Activated T-helper 2 cell treated with anti-CD3 and anti-CD28 coated beads, Interferon-gamma antibody, Interleukin-2, Interleukin-4, amounts not matched to agents 10 μg/mL and 5 μg/mL and 100 μg/mL, durations not matched to agents 14 hours and 24 hours and 36 hours (primary cell): ENCODE measurements around the gene TBXAS1. TPM values are rescaled to one million over a fixed set of nuclear protein-coding genes. Genes with fewer than 3 reads are reported as not detected.

ENCODE experiments used
- DNase-seq: peaks from one replicate; pipeline ENCODE4 v3.0.0; 2021; ENCODE audit warnings: low spot score
- H3K27ac Mint-ChIP-seq: one replicate; pipeline ENCODE4 v1.8.0; 2021; ENCODE audit warnings: mixed read lengths
- H3K27me3 Mint-ChIP-seq: one replicate; pipeline ENCODE4 v1.8.0; 2021; ENCODE audit warnings: low read depth, mixed read lengths
- H3K36me3 Mint-ChIP-seq: one replicate; pipeline ENCODE4 v1.8.0; 2021; ENCODE audit warnings: low read depth, mixed read lengths
- H3K4me1 Mint-ChIP-seq: one replicate; pipeline ENCODE4 v1.8.0; 2021; ENCODE audit warnings: low read depth, mixed read lengths
- H3K4me3 Mint-ChIP-seq: one replicate; pipeline ENCODE4 v1.8.0; 2021; ENCODE audit warnings: low read depth, mild to moderate bottlenecking, moderate library complexity, mixed read lengths
- H3K9me3 Mint-ChIP-seq: one replicate; pipeline ENCODE4 v1.8.0; 2021; ENCODE audit warnings: mixed read lengths
- intact Hi-C: fragments of 100-400 bp; cut with micrococcal nuclease; formaldehyde crosslinking; loops from one replicate; pipeline ENCODE4 v1.15.1; 2023
- total RNA-seq: library from RNA; stranded (reverse); gene quantifications from 2 replicates; pipeline ENCODE4 v1.2.3, GENCODE V29; 2022

Gene TBXAS1
- total RNA-seq, 1 donor from 2014 or later = 2.0 TPM

DNA sequence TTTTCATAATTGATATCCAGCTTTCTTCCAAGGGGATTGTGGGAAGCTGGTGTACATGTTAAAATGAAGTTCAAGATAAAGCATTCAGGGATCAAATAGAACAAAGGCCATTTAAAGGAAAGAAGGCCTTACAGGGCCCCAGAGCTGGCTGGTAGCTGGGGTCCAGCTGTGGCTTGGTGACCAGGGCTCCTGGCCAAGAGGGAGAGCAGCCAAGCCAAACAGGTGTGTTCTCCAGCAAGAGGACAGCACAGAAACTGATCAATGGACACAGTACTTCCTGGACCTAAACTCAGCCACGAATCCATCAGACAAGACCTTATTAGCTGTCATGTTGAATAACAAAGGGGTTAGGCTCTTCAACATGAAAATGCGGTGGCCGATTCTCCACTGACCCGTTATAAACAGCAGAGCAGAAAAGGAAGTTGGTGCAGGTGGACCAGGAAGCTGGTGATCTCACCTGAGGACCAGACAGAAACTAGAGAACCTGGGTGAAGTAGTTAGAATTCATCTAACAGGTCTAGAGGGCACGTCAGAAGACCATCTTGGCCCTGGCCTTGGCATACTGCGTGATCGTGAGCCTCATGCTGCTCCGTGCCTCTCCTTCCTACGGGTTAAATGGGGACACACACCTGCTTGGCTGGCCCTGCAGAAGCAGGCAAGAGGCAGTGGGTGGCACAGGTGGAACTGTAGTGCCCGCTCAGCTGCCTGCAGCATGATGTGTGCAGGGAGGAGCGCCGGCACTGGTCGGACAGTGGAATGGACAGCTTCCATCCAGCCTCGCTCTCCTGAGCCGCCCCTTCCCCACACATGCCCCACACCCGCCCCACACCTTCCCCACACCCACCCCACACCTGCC is 179.9 kb downstream of the TBXAS1 start:
- Mint-ChIP-seq H3K27ac (no peak overlapping the region), H3K27me3 (peaks cover 3% of the 10 kb centered on the region), H3K4me3 (no peak overlapping the region), H3K9me3 (no peaks in the 10 kb centered on the region), H3K4me1 (no peaks in the 10 kb centered on the region), H3K36me3 (no peaks in the 10 kb centered on the region)
- intact Hi-C loops = loop anchor here (10.0 kb wide), 1 partner anchor 574 kb away; no protein-coding TSS in a partner anchor
- no peak for DNase-seq

- Mint-ChIP-seq H3K27me3 (peaks cover 3% of the 10 kb centered on the region), H3K27ac (no peak overlapping the region), H3K4me3 (no peak overlapping the region), H3K36me3 (no peaks in the 10 kb centered on the region), H3K9me3 (no peaks in the 10 kb centered on the region), H3K4me1 (no peaks in the 10 kb centered on the region)
- DNase-seq = no peak
- intact Hi-C loops = loop anchor here (10.0 kb wide), 1 partner anchor 575 kb away; no protein-coding TSS in a partner anchor
Measured at GRCh38 chr7:140009735-140010134, 180.7 kb downstream of the TBXAS1 start.

DNA sequence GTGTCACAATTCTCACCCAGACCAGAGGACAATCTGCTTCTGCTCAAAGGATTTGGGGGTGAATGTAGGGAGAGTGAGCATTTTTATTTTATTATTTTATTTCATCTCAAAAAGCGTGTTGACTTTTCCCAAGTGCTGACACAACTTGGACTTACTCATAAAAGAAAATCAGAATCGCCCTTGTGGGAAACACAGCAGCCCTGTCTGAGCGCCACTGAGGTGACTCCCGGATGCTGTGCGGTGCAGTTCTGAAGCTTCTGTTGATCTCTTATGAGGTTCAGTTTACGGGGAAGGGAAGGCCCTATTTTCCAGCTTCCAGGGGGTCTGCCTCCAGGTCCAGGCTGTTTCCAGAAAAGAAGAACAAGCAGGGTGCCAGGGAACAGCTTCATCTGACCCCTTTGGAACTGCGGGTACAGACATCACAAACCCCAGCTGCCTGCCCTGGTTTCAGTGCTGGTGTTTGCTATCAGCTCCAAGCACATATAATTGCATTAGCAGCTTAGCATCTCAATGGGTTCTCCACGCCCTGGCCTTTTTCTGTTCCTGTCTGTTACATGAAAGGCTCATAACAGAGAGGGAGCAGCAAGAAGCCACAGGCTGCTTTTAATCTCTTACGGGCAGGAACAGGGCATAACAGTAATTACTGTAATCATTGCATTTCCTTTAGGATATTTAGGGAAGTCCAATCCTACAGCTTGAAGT is 181.3 kb downstream of the TBXAS1 start:
- no peak for DNase-seq
- intact Hi-C loops = no loop called here
- Mint-ChIP-seq H3K9me3 (no peaks in the 10 kb centered on the region), H3K36me3 (no peaks in the 10 kb centered on the region), H3K27me3 (peaks cover 3% of the 10 kb centered on the region), H3K4me1 (no peaks in the 10 kb centered on the region), H3K27ac (no peak overlapping the region), H3K4me3 (no peak overlapping the region)

- intact Hi-C loops = no loop called here
- H3K4me1 Mint-ChIP-seq = no peaks in the 10 kb centered on the region
- no peak overlapping the region for H3K4me3 Mint-ChIP-seq
- no peak for DNase-seq
- H3K9me3 Mint-ChIP-seq = no peaks in the 10 kb centered on the region
- H3K27ac Mint-ChIP-seq = no peak overlapping the region
- H3K27me3 Mint-ChIP-seq = peaks cover 3% of the 10 kb centered on the region
- H3K36me3 Mint-ChIP-seq = no peaks in the 10 kb centered on the region
Measured at GRCh38 chr7:140013676-140014075, 184.6 kb downstream of the TBXAS1 start.

DNA sequence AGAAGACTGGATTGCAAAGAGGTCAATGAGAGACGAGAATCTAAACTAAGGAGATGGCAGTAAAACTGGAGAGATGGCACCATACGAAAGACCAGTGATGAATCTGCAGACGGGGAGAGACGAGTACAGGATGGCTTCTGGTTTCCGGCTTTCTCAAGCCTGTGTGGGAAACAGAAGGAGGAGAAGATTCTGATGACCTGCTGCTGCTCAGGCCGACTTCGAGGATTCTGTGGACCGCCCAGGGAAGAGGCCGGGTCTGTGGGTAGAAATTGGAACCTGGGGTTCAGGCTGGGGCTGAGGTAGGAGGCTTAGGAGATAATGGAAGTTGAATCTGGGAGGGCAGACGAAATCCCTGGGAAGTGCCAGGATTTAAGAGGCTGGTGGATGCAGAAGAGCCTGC is 185.1 kb downstream of the TBXAS1 start:
- H3K9me3 Mint-ChIP-seq = no peaks in the 10 kb centered on the region
- no peak overlapping the region for H3K27ac Mint-ChIP-seq
- peaks cover 3% of the 10 kb centered on the region for H3K27me3 Mint-ChIP-seq
- H3K36me3 Mint-ChIP-seq = no peaks in the 10 kb centered on the region
- intact Hi-C loops = no loop called here
- DNase-seq = no peak
- no peak overlapping the region for H3K4me3 Mint-ChIP-seq
- H3K4me1 Mint-ChIP-seq = no peaks in the 10 kb centered on the region

DNA sequence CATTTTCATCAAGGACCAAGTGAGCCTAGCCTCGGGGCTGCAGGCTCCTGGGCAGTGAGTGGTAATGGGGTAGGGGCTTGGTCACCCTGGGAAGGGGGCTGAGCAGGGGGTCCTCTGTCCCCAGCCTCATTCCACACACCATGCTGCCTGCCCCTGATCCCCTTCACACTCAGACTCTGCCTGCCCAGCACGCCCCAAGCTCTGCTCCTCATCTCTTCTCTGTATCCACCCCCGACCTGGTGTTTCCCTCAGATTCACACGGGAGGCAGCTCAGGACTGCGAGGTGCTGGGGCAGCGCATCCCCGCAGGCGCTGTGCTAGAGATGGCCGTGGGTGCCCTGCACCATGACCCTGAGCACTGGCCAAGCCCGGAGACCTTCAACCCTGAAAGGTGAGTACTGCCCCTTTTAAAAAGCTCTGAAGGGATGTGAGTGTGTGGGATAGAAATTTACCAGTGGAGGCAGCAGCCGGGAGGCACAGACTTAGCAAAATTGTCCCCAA is 186.5 kb downstream of the TBXAS1 start:
- H3K27ac Mint-ChIP-seq = no peak overlapping the region
- no peaks in the 10 kb centered on the region for H3K9me3 Mint-ChIP-seq
- H3K4me1 Mint-ChIP-seq = no peaks in the 10 kb centered on the region
- H3K36me3 Mint-ChIP-seq = no peaks in the 10 kb centered on the region
- H3K4me3 Mint-ChIP-seq = no peak overlapping the region
- peaks cover 3% of the 10 kb centered on the region for H3K27me3 Mint-ChIP-seq
- DNase-seq = no peak
- intact Hi-C loops = no loop called here

DNA sequence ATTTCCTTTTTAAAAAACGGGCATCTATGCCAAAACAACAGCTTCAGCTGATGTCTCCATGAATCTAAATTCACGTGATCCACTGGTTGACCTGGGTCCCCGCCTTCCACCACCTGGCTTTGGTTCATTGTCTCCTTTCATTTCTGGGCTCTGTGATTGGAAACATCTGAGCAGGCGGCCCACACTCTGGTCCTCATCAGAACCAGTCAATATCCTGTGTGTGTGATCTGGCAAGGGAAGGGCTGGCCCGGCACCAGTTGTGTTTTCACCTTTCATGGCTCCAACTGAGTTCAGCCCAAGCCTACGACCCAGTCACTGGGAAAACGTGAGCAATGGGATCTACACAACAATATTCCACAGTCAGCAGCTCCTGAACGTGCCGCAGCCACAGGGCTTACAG is 187.5 kb downstream of the TBXAS1 start:
- DNase-seq = no peak
- H3K36me3 Mint-ChIP-seq = no peaks in the 10 kb centered on the region
- intact Hi-C loops = no loop called here
- H3K4me1 Mint-ChIP-seq = no peaks in the 10 kb centered on the region
- no peaks in the 10 kb centered on the region for H3K27me3 Mint-ChIP-seq
- H3K27ac Mint-ChIP-seq = no peak overlapping the region
- H3K9me3 Mint-ChIP-seq = no peaks in the 10 kb centered on the region
- H3K4me3 Mint-ChIP-seq = no peak overlapping the region

GRCh38 chr7:140017034-140017433 is 188.0 kb downstream of the TBXAS1 start:
- H3K4me1 Mint-ChIP-seq = no peaks in the 10 kb centered on the region
- H3K9me3 Mint-ChIP-seq = no peaks in the 10 kb centered on the region
- no peaks in the 10 kb centered on the region for H3K27me3 Mint-ChIP-seq
- H3K4me3 Mint-ChIP-seq = no peak overlapping the region
- H3K27ac Mint-ChIP-seq = no peak overlapping the region
- no peak for DNase-seq
- peaks cover 3% of the 10 kb centered on the region for H3K36me3 Mint-ChIP-seq
- intact Hi-C loops = no loop called here

- H3K27ac Mint-ChIP-seq = no peak overlapping the region
- intact Hi-C loops = no loop called here
- no peaks in the 10 kb centered on the region for H3K27me3 Mint-ChIP-seq
- H3K9me3 Mint-ChIP-seq = no peaks in the 10 kb centered on the region
- H3K36me3 Mint-ChIP-seq = peaks cover 8% of the 10 kb centered on the region
- no peak overlapping the region for H3K4me3 Mint-ChIP-seq
- H3K4me1 Mint-ChIP-seq = no peaks in the 10 kb centered on the region
- DNase-seq = no peak
Measured at GRCh38 chr7:140017543-140017942, 188.5 kb downstream of the TBXAS1 start.

GRCh38 chr7:140018125-140019043 is 189.3 kb downstream of the TBXAS1 start:
- DNase-seq = no peak
- H3K36me3 Mint-ChIP-seq = peaks cover 16% of the 10 kb centered on the region
- no peaks in the 10 kb centered on the region for H3K4me1 Mint-ChIP-seq
- H3K27me3 Mint-ChIP-seq = no peaks in the 10 kb centered on the region
- H3K4me3 Mint-ChIP-seq = no peak overlapping the region
- no peak overlapping the region for H3K27ac Mint-ChIP-seq
- intact Hi-C loops = no loop called here
- no peaks in the 10 kb centered on the region for H3K9me3 Mint-ChIP-seq

DNA sequence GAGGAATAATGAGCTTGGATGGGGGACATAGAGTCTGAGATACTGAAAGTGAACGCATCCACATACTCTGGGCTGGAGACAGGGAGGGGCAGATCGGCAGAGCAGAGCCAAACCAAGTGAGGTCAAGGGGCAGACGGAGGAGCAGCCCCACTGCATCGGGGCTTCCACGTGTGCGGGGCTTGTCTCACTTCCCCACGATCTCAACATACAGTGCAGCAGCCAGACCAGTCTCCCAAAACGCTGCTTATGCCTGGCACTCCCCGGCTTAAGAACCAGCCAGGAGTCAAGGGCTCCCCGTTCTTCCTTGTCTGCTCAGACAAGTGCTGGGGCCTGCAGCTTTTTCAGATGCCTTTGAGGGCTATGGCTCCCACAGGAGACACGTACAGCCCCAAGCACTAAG is 190.1 kb downstream of the TBXAS1 start:
- no peaks in the 10 kb centered on the region for H3K4me1 Mint-ChIP-seq
- DNase-seq = no peak
- no peak overlapping the region for H3K27ac Mint-ChIP-seq
- H3K4me3 Mint-ChIP-seq = no peak overlapping the region
- peaks cover 22% of the 10 kb centered on the region for H3K36me3 Mint-ChIP-seq
- H3K9me3 Mint-ChIP-seq = no peaks in the 10 kb centered on the region
- H3K27me3 Mint-ChIP-seq = no peaks in the 10 kb centered on the region
- intact Hi-C loops = no loop called here

DNA sequence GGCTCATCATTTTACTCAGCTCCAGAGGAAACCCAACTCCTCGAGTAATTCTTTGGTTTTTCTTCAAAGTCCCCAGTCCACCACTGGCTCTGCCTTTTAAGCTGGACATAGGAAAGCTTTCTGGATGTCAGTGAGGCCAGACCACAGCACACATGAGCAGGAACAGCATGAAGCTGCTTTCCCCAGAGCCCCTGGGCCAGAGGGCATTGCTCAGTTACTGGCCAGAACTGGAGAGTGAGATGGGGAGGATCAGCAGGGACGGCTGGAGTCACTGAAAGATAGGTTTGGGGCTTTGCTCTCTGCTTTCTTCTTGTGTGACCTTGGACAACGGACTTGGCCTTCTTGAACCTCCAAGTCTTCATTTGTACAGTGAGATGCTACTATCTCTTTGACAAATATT is 190.5 kb downstream of the TBXAS1 start:
- Mint-ChIP-seq H3K4me1 (no peaks in the 10 kb centered on the region), H3K36me3 (peaks cover 26% of the 10 kb centered on the region), H3K9me3 (no peaks in the 10 kb centered on the region), H3K4me3 (no peak overlapping the region), H3K27me3 (no peaks in the 10 kb centered on the region), H3K27ac (no peak overlapping the region)
- no peak for DNase-seq
- intact Hi-C loops = no loop called here
